Coronary artery (tissue), 2 donors: ENCODE data around the gene TTI1.

Source experiments
- DNase-seq: peaks from one replicate; pipeline ENCODE4 v3.0.0-alpha.2; 2017; ENCODE audit warnings: low spot score
- H3K27ac ChIP-seq, 2 donors: fragments of 200-600 bp; sonication (generic); one replicate each; pipeline ENCODE4 v1.5.1; 2016 to 2019
- H3K4me3 ChIP-seq: fragments of 200-600 bp; sonication (generic); 2 replicates; pipeline ENCODE4 v1.5.1; 2016; ENCODE audit warnings: mild to moderate bottlenecking, moderate library complexity
- CTCF ChIP-seq: fragments of 200-600 bp; sonication (generic); IDR thresholded peaks from one replicate; pipeline ENCODE4 v1.5.1; 2019; ENCODE audit warnings: antibody characterized with exemption

The TTI1 gene

GRCh38 chr20:38055294-38055693 lies 22.0 kb upstream of the TTI1 start:
- no peak for DNase-seq
- TF ChIP-seq CTCF: no peak
- no peak overlapping the region for H3K27ac ChIP-seq
- H3K4me3 ChIP-seq: no peak overlapping the region

GRCh38 chr20:38054647-38055046 lies 21.4 kb upstream of the TTI1 start:
- Histone ChIP-seq H3K27ac (no peak overlapping the region), H3K4me3 (no peak overlapping the region)
- no peak for DNase-seq
- no peak for TF ChIP-seq CTCF

- TF ChIP-seq CTCF: no peak
- DNase-seq: no peak
- Histone ChIP-seq H3K4me3 (no peak overlapping the region), H3K27ac (no peak overlapping the region)
Observed at GRCh38 chr20:38052870-38053269, 19.6 kb upstream of the TTI1 start.

- DNase-seq: no peak
- Histone ChIP-seq H3K4me3 (no peak overlapping the region), H3K27ac (no peak overlapping the region)
- TF ChIP-seq CTCF: no peak
Observed at GRCh38 chr20:38050686-38051085, 17.4 kb upstream of the TTI1 start.

- DNase-seq: no peak
- Histone ChIP-seq H3K4me3 (no peak overlapping the region), H3K27ac (no peak overlapping the region)
- TF ChIP-seq CTCF: no peak
Observed at GRCh38 chr20:38049800-38050199, 16.5 kb upstream of the TTI1 start.

GRCh38 chr20:38046572-38046971 lies 13.3 kb upstream of the TTI1 start:
- Histone ChIP-seq H3K27ac (peak overlapping the region in 1 of 2 donors; percentile 5), H3K4me3 (no peak overlapping the region)
- DNase-seq: no peak
- TF ChIP-seq CTCF: no peak

- TF ChIP-seq CTCF: no peak
- H3K27ac ChIP-seq: no peak overlapping the region
- no peak for DNase-seq
- no peak overlapping the region for H3K4me3 ChIP-seq
Observed at GRCh38 chr20:38044685-38045084, 11.4 kb upstream of the TTI1 start.
